Islet precursor cell (in vitro differentiated cells): ENCODE data around the gene SYNDIG1.

Experiments used
- DNase-seq: peaks from one replicate; pipeline ENCODE4 v3.0.0-alpha.2; 2018

Gene SYNDIG1

DNA sequence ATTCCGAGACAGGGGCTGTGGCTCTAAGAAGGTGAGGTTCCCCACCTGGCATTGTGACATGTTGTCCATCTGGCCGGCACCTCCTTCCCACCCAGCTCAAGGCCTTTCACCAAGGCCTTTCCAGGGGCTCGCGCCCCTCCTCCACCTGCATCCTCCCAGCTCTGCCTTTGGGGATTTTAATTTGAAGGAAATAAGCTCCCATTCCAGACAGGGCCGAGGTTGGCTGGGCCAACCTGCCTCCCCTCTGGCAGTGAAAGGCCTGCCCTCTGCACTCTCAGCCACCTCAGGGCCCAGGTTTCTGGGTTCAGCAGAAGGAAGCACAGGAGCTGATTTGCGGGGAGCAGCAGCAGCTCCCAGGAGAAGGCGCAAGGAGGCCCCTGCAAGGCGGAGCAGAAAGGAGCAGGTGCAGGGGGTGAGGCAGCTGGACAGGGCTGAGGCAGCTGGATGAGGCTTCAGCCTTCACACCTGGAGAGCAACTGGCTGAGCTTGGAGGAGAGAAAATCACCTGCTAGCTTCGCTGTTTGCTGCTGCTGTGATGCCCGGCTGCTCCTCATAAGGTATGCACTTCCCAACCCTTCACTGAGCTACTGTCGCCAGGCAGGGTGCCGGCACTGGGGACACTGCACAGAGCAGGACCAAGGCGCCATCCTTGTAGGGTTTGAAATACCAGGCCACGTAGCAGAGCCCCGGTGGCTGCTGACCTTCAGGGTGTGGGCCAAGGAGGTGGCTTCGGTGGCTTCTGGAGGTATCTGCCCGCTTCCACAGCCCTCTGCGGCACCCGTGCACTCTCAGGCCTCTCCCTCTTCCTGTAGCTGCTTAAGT is 147.0 kb downstream of the SYNDIG1 start:
- no peak for DNase-seq

GRCh38 chr20:24617080-24617432 is 147.6 kb downstream of the SYNDIG1 start:
- no peak for DNase-seq

- no peak for DNase-seq
These were observed 148.5 kb downstream of the SYNDIG1 start for GRCh38 chr20:24617757-24618450.

- DNase-seq, result no peak
These were observed 149.3 kb downstream of the SYNDIG1 start for GRCh38 chr20:24618739-24619138.

GRCh38 chr20:24619212-24619611 is 149.8 kb downstream of the SYNDIG1 start:
- DNase-seq, result no peak

DNA sequence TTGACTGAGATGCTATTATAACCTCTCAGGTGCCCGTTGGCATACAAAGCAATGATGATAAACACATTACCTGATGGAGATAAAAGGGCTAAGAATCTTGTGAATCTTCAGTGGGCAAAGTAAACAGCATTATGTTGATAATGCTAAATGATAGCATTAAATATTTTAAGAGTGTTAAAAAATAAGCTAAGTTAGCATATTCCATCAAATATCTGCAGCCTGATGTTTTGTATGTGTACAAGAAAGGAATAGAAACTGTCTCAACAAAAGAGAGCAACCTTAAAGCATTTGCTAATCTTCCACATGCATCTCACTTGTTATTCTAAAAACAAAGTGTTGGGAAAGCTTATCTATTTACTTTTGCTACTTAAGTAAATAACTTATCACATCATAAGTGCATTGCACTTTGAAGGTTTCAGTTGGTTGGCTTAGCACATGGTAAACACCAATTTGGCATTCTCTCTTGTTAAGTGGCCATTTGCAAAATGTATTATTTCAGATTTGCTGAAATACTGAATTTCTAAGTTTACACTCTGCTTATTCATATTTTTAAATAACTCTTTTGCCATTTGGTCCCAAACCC is 151.6 kb downstream of the SYNDIG1 start:
- DNase-seq, result no peak

DNA sequence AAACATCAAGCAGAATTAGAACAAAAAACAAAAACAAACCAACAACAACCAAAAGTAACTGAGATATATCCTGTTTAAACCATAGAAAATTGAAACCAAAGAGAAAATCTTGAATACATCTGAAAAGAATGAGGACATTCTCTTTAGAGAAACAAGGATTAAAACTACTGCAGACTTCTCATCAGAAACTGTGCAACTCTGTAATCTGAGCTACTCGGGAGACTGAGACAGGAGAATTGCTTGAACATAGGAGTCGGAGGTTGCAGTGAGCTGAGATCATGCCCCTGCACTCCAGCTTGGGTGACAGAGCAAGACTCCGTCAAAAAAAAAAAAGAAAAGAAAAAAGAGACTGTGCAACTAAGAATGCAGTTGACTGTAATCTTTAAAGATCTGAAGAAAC is 153.4 kb downstream of the SYNDIG1 start:
- DNase-seq, result no peak

DNA sequence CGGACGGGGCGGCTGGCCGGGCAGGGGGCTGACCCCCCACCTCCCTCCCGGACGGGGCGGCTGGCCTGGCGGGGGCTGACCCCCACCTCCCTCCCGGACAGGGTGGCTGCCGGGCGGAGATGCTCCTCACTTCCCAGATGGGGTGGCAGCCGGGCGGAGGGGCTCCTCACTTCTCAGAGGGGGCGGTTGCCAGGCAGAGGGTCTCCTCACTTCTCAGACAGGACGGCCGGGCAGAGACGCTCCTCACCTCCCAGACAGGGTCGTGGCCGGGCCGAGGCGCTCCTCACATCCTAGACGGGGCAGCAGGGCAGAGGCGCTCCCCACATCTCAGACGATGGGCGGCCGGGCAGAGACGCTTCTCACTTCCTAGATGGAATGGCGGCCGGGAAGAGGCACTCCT is 156.7 kb downstream of the SYNDIG1 start:
- DNase-seq, result peak; percentile 9

- peak; percentile 12 for DNase-seq
These were observed 157.9 kb downstream of the SYNDIG1 start for GRCh38 chr20:24627291-24627690.

GRCh38 chr20:24627926-24628325 is 158.5 kb downstream of the SYNDIG1 start:
- DNase-seq, result peak; percentile 18

- peak; percentile 32 for DNase-seq
These were observed 159.6 kb downstream of the SYNDIG1 start for GRCh38 chr20:24628985-24629384.

- DNase-seq, result peak; percentile 26
These were observed 160.2 kb downstream of the SYNDIG1 start for GRCh38 chr20:24629668-24630067.

GRCh38 chr20:24630486-24631172 is 161.2 kb downstream of the SYNDIG1 start:
- no peak for DNase-seq

- DNase-seq, result no peak
These were observed 161.7 kb downstream of the SYNDIG1 start for GRCh38 chr20:24631173-24631505.

DNA sequence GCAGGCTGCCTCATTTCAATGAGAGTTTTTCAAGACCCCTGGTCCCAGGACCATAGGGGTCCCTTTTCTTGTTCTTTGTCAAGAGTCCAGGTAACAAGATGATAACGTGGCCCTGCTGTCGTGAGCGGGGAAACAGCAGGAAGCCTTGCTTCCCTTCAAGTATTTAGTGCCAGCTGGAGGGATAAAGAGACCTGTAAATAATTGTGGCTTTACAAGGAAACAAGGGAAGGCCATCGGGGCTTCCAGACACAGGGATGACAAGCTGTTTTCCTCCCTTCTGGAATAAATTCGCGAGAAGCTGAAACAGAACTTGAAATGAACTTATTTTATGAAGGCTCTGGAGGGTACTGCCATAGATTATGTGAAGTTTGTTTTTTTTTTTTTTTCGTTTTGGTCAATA is 163.2 kb downstream of the SYNDIG1 start:
- no peak for DNase-seq

- DNase-seq, result no peak
These were observed 163.6 kb downstream of the SYNDIG1 start for GRCh38 chr20:24633026-24633425.

- DNase-seq, result no peak
These were observed 164.1 kb downstream of the SYNDIG1 start for GRCh38 chr20:24633521-24633920.

DNA sequence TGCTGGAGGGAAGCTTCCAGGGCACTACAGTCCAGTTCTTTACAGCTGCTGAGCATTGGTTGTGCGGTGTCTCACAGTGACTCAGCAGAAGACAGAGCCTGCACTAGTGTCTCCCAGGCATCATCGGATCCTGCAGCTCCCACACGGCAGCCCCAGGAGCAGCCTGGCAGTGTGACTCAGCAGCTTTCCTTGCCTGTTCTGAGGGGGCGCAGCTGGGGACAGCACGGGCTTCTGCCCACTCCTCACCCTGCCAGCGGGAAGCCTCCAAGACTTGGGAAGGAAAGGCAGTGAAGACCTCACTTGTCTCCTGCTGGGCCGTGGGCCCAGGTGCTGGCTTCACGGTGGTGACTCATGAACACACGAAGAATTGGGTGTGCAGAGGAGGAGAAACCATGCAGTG is 165.4 kb downstream of the SYNDIG1 start:
- DNase-seq, result peak; percentile 92

DNA sequence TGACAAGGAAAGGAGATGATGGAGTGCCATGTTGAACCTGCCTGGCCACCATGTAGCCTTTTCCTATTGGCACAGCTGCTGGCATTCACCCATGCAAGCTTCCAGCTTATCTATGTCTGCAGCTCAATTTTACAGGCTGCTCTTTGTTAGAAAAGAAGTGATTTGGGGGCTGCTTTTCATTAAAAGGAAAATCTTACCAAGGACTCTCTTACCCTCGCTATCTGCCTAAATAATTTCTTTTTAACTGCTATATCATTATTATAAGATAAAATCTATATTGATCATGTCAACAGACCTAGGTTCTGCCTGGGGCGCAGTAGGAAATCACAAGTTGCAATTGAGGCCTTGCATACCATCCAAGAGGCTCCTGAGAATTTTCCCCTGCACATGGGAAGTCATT is 167.2 kb downstream of the SYNDIG1 start:
- no peak for DNase-seq

GRCh38 chr20:24637087-24637486 is 167.7 kb downstream of the SYNDIG1 start:
- peak; percentile 43 for DNase-seq

GRCh38 chr20:24637941-24638340 is 168.5 kb downstream of the SYNDIG1 start:
- no peak for DNase-seq

DNA sequence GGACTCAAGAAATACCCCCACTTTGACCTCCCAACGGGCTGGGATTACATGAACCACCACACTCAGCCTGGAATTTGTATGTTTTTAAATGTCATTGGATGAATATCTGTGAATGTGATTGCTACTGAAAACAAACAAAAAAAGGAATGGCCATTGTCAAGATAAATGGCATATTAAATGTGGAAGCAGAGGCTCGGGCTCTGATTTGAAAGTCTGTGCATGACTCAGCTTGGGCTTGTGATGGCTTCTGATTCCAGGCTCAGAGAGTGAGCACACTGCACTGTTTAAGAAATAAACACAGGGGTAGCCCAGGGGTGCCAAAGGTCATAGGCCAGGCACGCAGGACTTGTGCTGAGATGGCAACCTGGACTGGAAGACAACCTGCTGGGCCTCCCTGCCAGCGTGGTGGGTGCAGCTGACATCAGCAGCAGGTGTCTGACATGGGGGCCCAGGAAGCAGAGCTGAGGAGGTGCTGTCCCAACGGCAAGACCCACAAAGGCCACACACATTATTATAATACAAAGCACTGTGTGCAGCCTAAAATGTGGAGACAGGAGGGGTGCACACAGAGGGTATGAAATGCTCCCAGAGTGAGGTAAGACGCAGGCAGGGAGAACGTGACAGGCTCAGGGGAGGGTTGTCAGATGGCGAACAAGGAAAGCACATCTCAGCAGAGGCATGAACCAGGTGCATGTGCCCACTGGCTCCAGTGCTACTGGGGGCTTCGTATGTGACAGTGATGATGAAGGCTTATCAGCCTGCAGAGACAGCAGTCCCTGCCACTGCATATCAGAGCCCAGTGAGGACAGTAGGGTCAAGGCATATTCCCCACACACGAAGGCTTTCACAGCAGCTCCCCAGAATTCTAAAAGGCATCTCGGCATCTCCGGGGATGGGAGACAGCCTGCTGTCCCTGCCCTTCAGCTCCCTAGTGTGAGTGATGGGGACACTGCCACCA is 169.4 kb downstream of the SYNDIG1 start:
- DNase-seq, result no peak
